Ishikawa (cell line): ENCODE data around the gene DAB1.

Experiments
- CEBPB ChIP-seq: IDR thresholded peaks from 2 replicates; pipeline ENCODE4 v1.6.1; 2012
- EGR1 ChIP-seq: IDR thresholded peaks from 2 replicates; pipeline ENCODE4 v1.6.1; 2012
- EP300 ChIP-seq: IDR thresholded peaks from 2 replicates; pipeline ENCODE4 v1.6.1; 2012; ENCODE audit warnings: borderline replicate concordance
- FOXM1 ChIP-seq: IDR thresholded peaks from 2 replicates; pipeline ENCODE4 v1.6.1; 2012; ENCODE audit warnings: low read depth, borderline replicate concordance
- NFIC ChIP-seq: IDR thresholded peaks from 2 replicates; pipeline ENCODE4 v1.6.1; 2012
- TAF1 ChIP-seq: IDR thresholded peaks from 2 replicates; pipeline ENCODE4 v1.6.1; 2012; ENCODE audit warnings: low read depth, mild to moderate bottlenecking
- USF1 ChIP-seq: IDR thresholded peaks from 2 replicates; pipeline ENCODE4 v1.6.1; 2012
- YY1 ChIP-seq: IDR thresholded peaks from 2 replicates; pipeline ENCODE4 v1.6.1; 2012; ENCODE audit warnings: low read depth
- TF ChIP-seq, protein P1 (sequence below): IDR thresholded peaks from 2 replicates; pipeline ENCODE4 v1.6.1; 2012
- TF ChIP-seq, protein P2 (sequence below): IDR thresholded peaks from 2 replicates; pipeline ENCODE4 v1.6.1; 2012; ENCODE audit warnings: low read depth, mild to moderate bottlenecking

- TF ChIP-seq TAF1 = no peak
- no peak for TF ChIP-seq USF1
- TF ChIP-seq EP300 = no peak
- TF ChIP-seq, protein P1, sequence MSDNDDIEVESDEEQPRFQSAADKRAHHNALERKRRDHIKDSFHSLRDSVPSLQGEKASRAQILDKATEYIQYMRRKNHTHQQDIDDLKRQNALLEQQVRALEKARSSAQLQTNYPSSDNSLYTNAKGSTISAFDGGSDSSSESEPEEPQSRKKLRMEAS = no peak
- no peak for TF ChIP-seq YY1
- no peak for TF ChIP-seq FOXM1
- TF ChIP-seq NFIC = no peak
- TF ChIP-seq EGR1 = no peak
- TF ChIP-seq CEBPB = no peak
- TF ChIP-seq, protein P2, sequence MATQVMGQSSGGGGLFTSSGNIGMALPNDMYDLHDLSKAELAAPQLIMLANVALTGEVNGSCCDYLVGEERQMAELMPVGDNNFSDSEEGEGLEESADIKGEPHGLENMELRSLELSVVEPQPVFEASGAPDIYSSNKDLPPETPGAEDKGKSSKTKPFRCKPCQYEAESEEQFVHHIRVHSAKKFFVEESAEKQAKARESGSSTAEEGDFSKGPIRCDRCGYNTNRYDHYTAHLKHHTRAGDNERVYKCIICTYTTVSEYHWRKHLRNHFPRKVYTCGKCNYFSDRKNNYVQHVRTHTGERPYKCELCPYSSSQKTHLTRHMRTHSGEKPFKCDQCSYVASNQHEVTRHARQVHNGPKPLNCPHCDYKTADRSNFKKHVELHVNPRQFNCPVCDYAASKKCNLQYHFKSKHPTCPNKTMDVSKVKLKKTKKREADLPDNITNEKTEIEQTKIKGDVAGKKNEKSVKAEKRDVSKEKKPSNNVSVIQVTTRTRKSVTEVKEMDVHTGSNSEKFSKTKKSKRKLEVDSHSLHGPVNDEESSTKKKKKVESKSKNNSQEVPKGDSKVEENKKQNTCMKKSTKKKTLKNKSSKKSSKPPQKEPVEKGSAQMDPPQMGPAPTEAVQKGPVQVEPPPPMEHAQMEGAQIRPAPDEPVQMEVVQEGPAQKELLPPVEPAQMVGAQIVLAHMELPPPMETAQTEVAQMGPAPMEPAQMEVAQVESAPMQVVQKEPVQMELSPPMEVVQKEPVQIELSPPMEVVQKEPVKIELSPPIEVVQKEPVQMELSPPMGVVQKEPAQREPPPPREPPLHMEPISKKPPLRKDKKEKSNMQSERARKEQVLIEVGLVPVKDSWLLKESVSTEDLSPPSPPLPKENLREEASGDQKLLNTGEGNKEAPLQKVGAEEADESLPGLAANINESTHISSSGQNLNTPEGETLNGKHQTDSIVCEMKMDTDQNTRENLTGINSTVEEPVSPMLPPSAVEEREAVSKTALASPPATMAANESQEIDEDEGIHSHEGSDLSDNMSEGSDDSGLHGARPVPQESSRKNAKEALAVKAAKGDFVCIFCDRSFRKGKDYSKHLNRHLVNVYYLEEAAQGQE = no peak
Measured at GRCh38 chr1:57363643-57364042, 60.2 kb downstream of the DAB1 start.
